Measurements from ENCODE around the gene TNFSF8. TPM values are rescaled to one million over a fixed set of nuclear protein-coding genes. Genes with fewer than 3 reads are reported as not detected.

The TNFSF8 gene
- total RNA-seq, 1 donor from 2014 or later: 0.19 TPM

DNA sequence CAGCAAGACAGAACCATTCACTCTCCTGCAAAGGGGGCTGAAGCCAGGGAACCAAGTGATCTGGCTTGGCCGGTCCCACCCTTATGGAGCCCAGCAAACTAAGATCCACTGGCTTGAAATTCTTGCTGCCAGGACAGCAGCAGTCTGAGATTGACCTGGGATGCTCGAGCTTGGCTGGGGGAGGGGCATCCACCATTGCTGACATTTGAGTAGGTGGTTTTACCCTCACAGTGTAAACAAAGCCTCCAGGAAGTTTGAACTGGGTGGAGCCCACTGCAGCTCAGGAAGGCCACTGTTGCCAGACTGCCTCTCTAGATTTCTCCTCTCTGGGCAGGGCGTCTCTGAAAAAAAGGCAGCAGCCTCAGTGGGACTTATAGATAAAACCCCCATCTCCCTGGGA lies 60.5 kb downstream of the TNFSF8 start:
- H3K36me3 Mint-ChIP-seq: peaks cover 3% of the 10 kb centered on the region
- peaks cover 5% of the 10 kb centered on the region for H3K9me3 Mint-ChIP-seq
- no peak overlapping the region for H3K27ac Mint-ChIP-seq
- H3K4me1 Mint-ChIP-seq (ENCODE audit: unreplicated experiment): no peaks in the 10 kb centered on the region
- peaks cover 4% of the 10 kb centered on the region for H3K27me3 Mint-ChIP-seq
- TF ChIP-seq, protein P1, sequence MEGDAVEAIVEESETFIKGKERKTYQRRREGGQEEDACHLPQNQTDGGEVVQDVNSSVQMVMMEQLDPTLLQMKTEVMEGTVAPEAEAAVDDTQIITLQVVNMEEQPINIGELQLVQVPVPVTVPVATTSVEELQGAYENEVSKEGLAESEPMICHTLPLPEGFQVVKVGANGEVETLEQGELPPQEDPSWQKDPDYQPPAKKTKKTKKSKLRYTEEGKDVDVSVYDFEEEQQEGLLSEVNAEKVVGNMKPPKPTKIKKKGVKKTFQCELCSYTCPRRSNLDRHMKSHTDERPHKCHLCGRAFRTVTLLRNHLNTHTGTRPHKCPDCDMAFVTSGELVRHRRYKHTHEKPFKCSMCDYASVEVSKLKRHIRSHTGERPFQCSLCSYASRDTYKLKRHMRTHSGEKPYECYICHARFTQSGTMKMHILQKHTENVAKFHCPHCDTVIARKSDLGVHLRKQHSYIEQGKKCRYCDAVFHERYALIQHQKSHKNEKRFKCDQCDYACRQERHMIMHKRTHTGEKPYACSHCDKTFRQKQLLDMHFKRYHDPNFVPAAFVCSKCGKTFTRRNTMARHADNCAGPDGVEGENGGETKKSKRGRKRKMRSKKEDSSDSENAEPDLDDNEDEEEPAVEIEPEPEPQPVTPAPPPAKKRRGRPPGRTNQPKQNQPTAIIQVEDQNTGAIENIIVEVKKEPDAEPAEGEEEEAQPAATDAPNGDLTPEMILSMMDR (conservative IDR thresholded peaks at IDR 0.05): no peak
- no peak for DNase-seq (ENCODE audit: extremely low spot score, unreplicated experiment)
- no peak overlapping the region for H3K4me3 Mint-ChIP-seq

DNA sequence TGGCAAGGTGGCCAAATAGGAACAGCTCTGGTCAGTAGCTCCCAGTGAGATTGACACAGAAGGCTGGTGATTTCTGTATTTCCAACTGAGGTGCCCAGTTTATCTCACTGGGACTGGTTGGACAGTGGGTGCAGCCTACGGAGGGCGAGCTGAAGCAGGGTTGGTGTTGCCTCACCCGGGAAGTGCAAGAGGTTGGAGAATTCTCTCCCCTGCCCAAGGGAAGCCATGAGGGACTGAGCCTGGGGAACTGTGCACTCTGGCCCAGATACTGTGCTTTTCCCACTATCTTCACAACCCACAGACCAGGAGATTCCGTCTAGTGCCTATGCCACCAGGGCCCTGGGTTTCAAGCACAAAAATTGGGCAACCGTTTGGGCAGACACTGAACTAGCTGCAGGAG lies 61.0 kb downstream of the TNFSF8 start:
- TF ChIP-seq, protein P1 (conservative IDR thresholded peaks at IDR 0.05): no peak
- DNase-seq (ENCODE audit: extremely low spot score, unreplicated experiment): no peak
- Mint-ChIP-seq H3K9me3 (peaks cover 5% of the 10 kb centered on the region), H3K27me3 (peaks cover 4% of the 10 kb centered on the region), H3K36me3 (peaks cover 3% of the 10 kb centered on the region), H3K4me3 (no peak overlapping the region), H3K4me1 (ENCODE audit: unreplicated experiment) (no peaks in the 10 kb centered on the region), H3K27ac (no peak overlapping the region)

DNA sequence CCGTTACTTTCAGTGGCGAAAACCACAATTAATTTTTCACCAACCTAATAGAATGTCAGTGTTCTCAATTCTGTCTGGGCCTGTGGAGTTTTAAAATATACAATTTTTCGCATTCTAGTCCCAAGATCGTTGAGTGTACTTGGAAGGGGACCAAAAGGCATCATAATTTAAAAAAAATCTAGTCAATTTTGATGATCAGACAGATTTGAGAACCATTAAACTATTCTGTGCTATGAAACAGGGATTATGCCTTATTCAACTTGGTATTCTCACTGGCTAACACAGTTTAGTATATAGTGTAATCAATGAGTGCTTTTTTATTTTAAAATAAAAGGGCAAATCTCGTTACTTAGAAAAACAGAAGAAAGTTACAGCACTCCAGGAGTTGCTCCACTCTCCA lies 63.1 kb downstream of the TNFSF8 start:
- TF ChIP-seq, protein P1 (conservative IDR thresholded peaks at IDR 0.05): no peak
- H3K4me1 Mint-ChIP-seq (ENCODE audit: unreplicated experiment): no peaks in the 10 kb centered on the region
- no peak for DNase-seq (ENCODE audit: extremely low spot score, unreplicated experiment)
- H3K36me3 Mint-ChIP-seq: peaks cover 3% of the 10 kb centered on the region
- no peaks in the 10 kb centered on the region for H3K27me3 Mint-ChIP-seq
- peaks cover 5% of the 10 kb centered on the region for H3K9me3 Mint-ChIP-seq
- no peak overlapping the region for H3K4me3 Mint-ChIP-seq
- H3K27ac Mint-ChIP-seq: no peak overlapping the region

DNA sequence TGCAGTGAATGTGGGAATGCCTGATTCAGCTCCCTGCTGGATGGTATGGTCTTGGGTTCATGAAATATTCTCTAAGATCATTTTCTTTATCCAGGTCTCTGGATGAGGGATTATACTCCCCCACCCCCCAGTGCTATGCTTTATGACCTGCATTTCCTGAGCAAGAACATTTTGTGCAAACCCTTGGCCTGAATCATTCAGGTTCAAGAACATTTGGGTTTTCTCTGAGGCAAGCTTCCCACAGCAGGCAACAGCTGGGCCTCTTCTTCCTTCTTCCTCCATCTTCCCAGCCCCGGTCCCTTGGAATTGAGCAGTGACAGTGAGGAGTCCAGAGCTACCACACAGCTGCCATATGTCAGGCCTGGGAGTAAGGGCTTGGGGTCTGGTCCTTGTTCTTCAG lies 65.9 kb downstream of the TNFSF8 start:
- Mint-ChIP-seq H3K27me3 (no peaks in the 10 kb centered on the region), H3K9me3 (no peaks in the 10 kb centered on the region), H3K36me3 (no peaks in the 10 kb centered on the region), H3K27ac (no peak overlapping the region), H3K4me3 (no peak overlapping the region), H3K4me1 (ENCODE audit: unreplicated experiment) (no peaks in the 10 kb centered on the region)
- DNase-seq (ENCODE audit: extremely low spot score, unreplicated experiment): no peak
- TF ChIP-seq, protein P1 (conservative IDR thresholded peaks at IDR 0.05): no peak

DNA sequence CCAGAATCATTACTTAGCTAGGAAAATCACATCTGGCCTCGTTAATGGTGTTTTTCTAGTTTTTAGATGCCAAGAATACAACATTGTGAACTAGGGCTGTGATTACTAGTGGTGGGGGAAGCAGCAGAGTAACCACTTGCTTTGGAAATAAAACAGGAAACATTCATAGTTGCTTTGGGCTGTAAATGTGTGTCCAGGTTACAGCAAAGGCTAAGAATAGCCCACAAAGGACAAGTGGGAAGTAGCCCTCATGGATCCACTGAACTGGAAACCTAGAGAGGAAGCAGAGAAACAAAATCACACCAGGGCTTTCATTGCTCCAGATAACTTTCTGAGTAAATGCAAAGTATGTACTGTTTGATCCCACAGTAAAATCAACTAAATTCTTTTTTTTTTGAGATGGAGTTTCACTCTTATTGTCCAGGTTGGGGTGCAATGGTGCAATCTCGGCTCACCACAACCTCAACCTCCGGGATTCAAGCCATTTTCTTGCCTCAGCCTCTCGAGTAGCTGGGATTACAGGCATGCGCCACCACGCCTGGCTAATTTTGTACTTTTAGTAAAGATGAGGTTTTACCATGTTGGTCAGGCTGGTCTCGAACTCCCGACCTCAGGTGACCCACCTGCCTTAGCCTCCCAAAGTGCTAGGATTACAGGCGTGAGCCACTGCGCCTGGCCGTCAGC lies 68.3 kb downstream of the TNFSF8 start:
- Mint-ChIP-seq H3K4me3 (no peak overlapping the region), H3K27me3 (peaks cover 5% of the 10 kb centered on the region), H3K36me3 (no peaks in the 10 kb centered on the region), H3K4me1 (ENCODE audit: unreplicated experiment) (no peaks in the 10 kb centered on the region), H3K9me3 (peaks cover 6% of the 10 kb centered on the region), H3K27ac (no peak overlapping the region)
- no peak for DNase-seq (ENCODE audit: extremely low spot score, unreplicated experiment)
- TF ChIP-seq, protein P1 (conservative IDR thresholded peaks at IDR 0.05): no peak
